A549 treated with AZD9567 at 1 μM for 4 hours (cell line): Measurements from ENCODE around the gene MAPRE2. TPM values are rescaled to one million over a fixed set of nuclear protein-coding genes. Genes with fewer than 3 reads are reported as not detected.

Experiments used
- total RNA-seq: library from RNA; stranded (reverse); fragments of 200-300 nt; extraction: Qiagen RNA extraction; gene quantifications from 5 replicates; pipeline ENCODE4 v1.2.3, GENCODE V29; 2022; ENCODE audit not compliant: insufficient read depth

MAPRE2 gene
- total RNA-seq = 10.9 to 17.0 TPM (median 12.9 TPM) in 5 replicates

DNA sequence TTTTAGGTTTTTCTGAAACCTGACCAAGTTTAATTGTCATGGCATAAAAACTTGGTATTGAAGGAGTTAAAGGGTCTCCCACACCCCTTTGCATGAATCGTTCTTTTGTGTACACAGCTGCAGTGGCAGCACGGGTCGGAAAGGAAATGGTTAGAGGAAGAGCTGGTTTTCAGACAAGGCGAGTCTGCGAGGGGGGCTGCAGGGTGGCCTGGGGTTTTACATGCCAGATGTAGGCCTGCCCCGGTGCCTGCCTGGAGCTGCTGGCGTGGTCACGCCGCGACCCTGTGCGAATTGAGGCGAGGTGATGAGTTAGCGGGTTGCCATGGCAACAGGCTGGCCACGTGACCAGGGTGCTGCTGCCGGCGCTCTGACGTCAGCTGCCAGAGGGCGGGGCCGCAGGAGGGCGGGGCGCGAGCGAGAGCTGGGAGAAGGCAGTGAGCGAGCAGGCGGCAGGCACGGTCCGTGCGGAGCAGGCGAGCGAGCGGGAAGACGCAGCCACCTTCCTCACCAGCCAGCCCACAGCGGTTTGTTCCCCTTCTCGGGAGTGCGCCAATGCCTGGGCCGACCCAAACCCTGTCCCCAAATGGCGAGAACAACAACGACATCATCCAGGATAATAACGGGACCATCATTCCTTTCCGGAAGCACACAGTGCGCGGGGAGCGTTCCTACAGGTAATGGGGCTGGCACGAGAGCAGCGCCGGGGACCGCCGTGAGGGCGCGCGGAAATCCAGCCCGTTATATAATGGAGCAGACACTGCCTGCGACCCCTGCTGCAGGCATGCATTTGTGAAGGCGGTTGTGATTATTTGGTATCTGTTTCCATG is at the start of gene MAPRE2:
MAPRE2 (plus strand) TSS at position 426 of the 827 bp plus-strand sequence; CDS start at position 553, 127 bp downstream.

Other genes starting within 250 kb of the MAPRE2 start
- 3.4 to 7.3 TPM (median 4.5 TPM) in 5 replicates for gene ZNF397, start 199.6 kb downstream of the MAPRE2 start, total RNA-seq
- 0.70 to 3.6 TPM (median 0.79 TPM) in 5 replicates for gene ZSCAN30, start 248.8 kb downstream of the MAPRE2 start, total RNA-seq